Endothelial cell of umbilical vein (primary cell): ENCODE results near the gene ETV6. TPM values are rescaled to one million over a fixed set of nuclear protein-coding genes. Genes with fewer than 3 reads are reported as not detected.

ENCODE experiments used
- BruUV-seq: library from RNA; stranded (reverse); fragments of 400-500 nt; replicated peaks from 2 replicates; lab custom pipeline; 2021; lab: Mats Ljungman, UMichigan
- CTCF ChIA-PET: fragments of 300-600, 350-600 bp; sonication (Branson Sonifier 250); formaldehyde crosslinking; loops from one replicate; lab custom pipeline; 2021; ENCODE audit warnings: antibody characterized with exemption, inconsistent platforms; lab: Charles Lee
- POLR2A ChIA-PET: fragments of 300-600, 350-600 bp; sonication (Branson Sonifier 250); formaldehyde crosslinking; loops from one replicate; lab custom pipeline; 2021; ENCODE audit warnings: antibody characterized with exemption, inconsistent platforms; lab: Charles Lee
- DNase-seq: peaks from one replicate; pipeline ENCODE4 v3.0.0-alpha.2; 2011; ENCODE audit warnings: low read depth, low spot score
- FAIRE-seq: peaks from 2 replicates; lab custom pipeline; 2011; peaks lifted over from hg19 to GRCh38; lab: Jason Lieb, UNC
- H2AFZ ChIP-seq: 2 replicates; pipeline ENCODE4 v1.6.0; 2012; ENCODE audit warnings: low read depth, low read length, control low read depth, inconsistent platforms
- H3K27ac ChIP-seq: 2 replicates; pipeline ENCODE4 v1.5.1; 2011; ENCODE audit warnings: low read depth, mild to moderate bottlenecking, control low read depth, low read length, moderate library complexity; ENCODE audit not compliant: insufficient read depth
- H3K27me3 ChIP-seq, 2 experiments: 2 replicates each; pipeline versions ENCODE4 v1.6.0 to v1.6.1; 2011; ENCODE audit warnings: low read length in 2 of 2, mixed read lengths in 1 of 2; ENCODE audit not compliant: control insufficient read depth in 2 of 2, insufficient read depth in 2 of 2
- H3K36me3 ChIP-seq, 2 experiments: 2 replicates in 1 of 2; 3 replicates in 1 of 2; pipeline ENCODE4 v1.5.1; 2011; ENCODE audit warnings: low read length in 2 of 2, mild to moderate bottlenecking in 1 of 2, moderate library complexity in 1 of 2; ENCODE audit not compliant: control insufficient read depth in 2 of 2, insufficient read depth in 2 of 2; ENCODE audit errors: extremely low read depth in 1 of 2
- H3K4me1 ChIP-seq: 3 replicates; pipeline ENCODE4 v1.5.1; 2011; ENCODE audit warnings: mild to moderate bottlenecking, low read length; ENCODE audit not compliant: control insufficient read depth, insufficient read depth; ENCODE audit errors: extremely low read depth
- H3K4me2 ChIP-seq: 2 replicates; pipeline ENCODE4 v1.6.1; 2011; ENCODE audit warnings: low read length, control low read depth, mixed read lengths; ENCODE audit not compliant: insufficient read depth
- H3K4me3 ChIP-seq, 3 experiments: fragments of 200-600 bp in 1 of 3; sonication (generic), shearing (Covaris generic) in 1 of 3; replicated peaks in 1 of 3; 2 replicates each; pipeline ENCODE4 v1.5.1; 2011 to 2016; ENCODE audit warnings: control low read depth in 3 of 3, low read length in 3 of 3, mild to moderate bottlenecking in 2 of 3, inconsistent platforms in 1 of 3, low read depth in 1 of 3, moderate library complexity in 1 of 3; ENCODE audit not compliant: insufficient read depth in 1 of 3
- H3K79me2 ChIP-seq: 2 replicates; pipeline ENCODE4 v1.6.0; 2012; ENCODE audit warnings: low read length, inconsistent platforms; ENCODE audit not compliant: control insufficient read depth, insufficient read depth
- H3K9ac ChIP-seq: replicated peaks from 2 replicates; pipeline ENCODE3; 2011; ENCODE audit warnings: low read length, control low read depth; ENCODE audit not compliant: insufficient read depth; ENCODE audit errors: extremely low read depth
- H3K9me1 ChIP-seq: replicated peaks from 3 replicates; pipeline ENCODE4 v1.6.0; 2011; ENCODE audit warnings: mild to moderate bottlenecking, low read length; ENCODE audit not compliant: control insufficient read depth, insufficient read depth; ENCODE audit errors: extremely low read depth
- H3K9me3 ChIP-seq: replicated peaks from 2 replicates; pipeline ENCODE4 v1.5.1; 2012; ENCODE audit warnings: low read length, inconsistent platforms; ENCODE audit not compliant: control insufficient read depth, insufficient read depth
- H4K20me1 ChIP-seq: replicated peaks from 2 replicates; pipeline ENCODE3; 2011; ENCODE audit warnings: mild to moderate bottlenecking, low read length; ENCODE audit not compliant: control insufficient read depth, insufficient read depth; ENCODE audit errors: extremely low read depth
- EZH2 ChIP-seq: IDR thresholded peaks from 2 replicates; pipeline ENCODE4 v1.6.1; 2012; ENCODE audit warnings: borderline replicate concordance, low read depth, mild to moderate bottlenecking, moderate library complexity, low read length, inconsistent platforms; ENCODE audit not compliant: severe bottlenecking
- FOS ChIP-seq: IDR thresholded peaks from 2 replicates; pipeline ENCODE4 v1.6.1; 2011; ENCODE audit warnings: mild to moderate bottlenecking, low read length, moderate library complexity, borderline replicate concordance; ENCODE audit not compliant: insufficient read depth
- GATA2 ChIP-seq: IDR thresholded peaks from 2 replicates; pipeline ENCODE4 v1.7.0; 2011; ENCODE audit warnings: low read depth, mild to moderate bottlenecking, moderate library complexity, mixed read lengths, low read length; ENCODE audit not compliant: insufficient read length, insufficient read depth
- JUN ChIP-seq: IDR thresholded peaks from 2 replicates; pipeline ENCODE4 v1.6.1; 2011; ENCODE audit warnings: borderline replicate concordance, low read depth; ENCODE audit not compliant: insufficient read length, insufficient read depth
- MYC ChIP-seq: IDR thresholded peaks from one replicate; pipeline ENCODE4 v1.6.1; 2011; ENCODE audit warnings: mild to moderate bottlenecking, low read depth, low read length
- POLR2A ChIP-seq: IDR thresholded peaks from 2 replicates; pipeline ENCODE4 v1.6.1; 2012; ENCODE audit warnings: low read depth, mild to moderate bottlenecking, control low read depth, low read length
- POLR2AphosphoS5 ChIP-seq: IDR thresholded peaks from 2 replicates; pipeline ENCODE4 v1.6.1; 2012; ENCODE audit warnings: low read depth, mild to moderate bottlenecking, control low read depth, low read length, moderate library complexity; ENCODE audit not compliant: insufficient read depth
- dilution Hi-C: fragments of 300-500 bp; cut with MboI; formaldehyde crosslinking; loops from one replicate; pipeline ENCODE4 v1.15.0; 2019; ENCODE audit warnings: low sequenced_read_pairs; ENCODE audit not compliant: extremely low pct_ligation_motif_present
- intact Hi-C: fragments of 100-400 bp; cut with micrococcal nuclease; formaldehyde crosslinking; loops from one replicate; pipeline ENCODE4 v1.10.0; 2022
- polyA plus RNA-seq, 4 experiments: library from polyadenylated mRNA; depleted of rRNA in 3 of 4; stranded (reverse) in 3 of 4; unstranded in 1 of 4; fragments of >200 nt; gene quantifications; 2 replicates each; pipeline versions ENCODE4 v1.2.1 to v1.2.3, GENCODE V29; 2011 to 2012; ENCODE audit warnings: missing spikeins in 1 of 4
- total RNA-seq: library from RNA; stranded (reverse); gene quantifications from 2 replicates; pipeline ENCODE4 v1.2.3, GENCODE V29; 2021
- TF ChIP-seq, protein P1 (sequence below), 2 donors: IDR thresholded peaks; 1 replicate in 1 of 2; 2 replicates in 1 of 2; pipeline ENCODE4 v1.5.1; 2011; ENCODE audit warnings: low read length in 2 of 2, mild to moderate bottlenecking in 2 of 2, moderate library complexity in 2 of 2, control low read depth in 1 of 2, inconsistent platforms in 1 of 2, low read depth in 1 of 2; ENCODE audit not compliant: insufficient read depth in 1 of 2; ENCODE audit errors: extremely low read depth in 1 of 2
- TF ChIP-seq, protein P2 (sequence below): IDR thresholded peaks from 2 replicates; pipeline ENCODE4 v1.6.1; 2011; ENCODE audit not compliant: insufficient read depth, insufficient read length

Gene ETV6
- total and polyA plus RNA-seq, 2 donors (not counting 3 experiments of a cell fraction or from before 2014, with no cell fraction given), result 15.9 to 57.1 TPM

DNA sequence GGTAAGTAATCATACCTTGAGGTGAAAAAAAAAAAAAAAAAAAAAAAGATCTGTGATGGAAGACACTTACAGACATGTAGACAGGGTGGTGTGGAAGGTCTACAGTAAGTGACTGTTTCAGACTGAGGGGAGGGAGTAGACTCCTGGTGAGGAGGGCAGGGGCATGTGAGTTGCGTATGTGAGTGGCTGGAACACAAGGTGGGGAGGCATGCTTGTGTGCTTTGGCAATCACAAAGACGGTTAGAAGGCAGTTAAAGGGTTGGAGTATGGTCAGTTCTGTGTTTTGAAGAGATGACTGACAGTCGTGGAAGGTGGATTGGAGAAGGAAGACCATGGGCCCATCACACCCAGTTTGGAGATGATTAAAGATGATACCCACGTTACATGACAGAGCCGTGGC lies 65.2 kb downstream of the ETV6 start:
- TF ChIP-seq, protein P1, sequence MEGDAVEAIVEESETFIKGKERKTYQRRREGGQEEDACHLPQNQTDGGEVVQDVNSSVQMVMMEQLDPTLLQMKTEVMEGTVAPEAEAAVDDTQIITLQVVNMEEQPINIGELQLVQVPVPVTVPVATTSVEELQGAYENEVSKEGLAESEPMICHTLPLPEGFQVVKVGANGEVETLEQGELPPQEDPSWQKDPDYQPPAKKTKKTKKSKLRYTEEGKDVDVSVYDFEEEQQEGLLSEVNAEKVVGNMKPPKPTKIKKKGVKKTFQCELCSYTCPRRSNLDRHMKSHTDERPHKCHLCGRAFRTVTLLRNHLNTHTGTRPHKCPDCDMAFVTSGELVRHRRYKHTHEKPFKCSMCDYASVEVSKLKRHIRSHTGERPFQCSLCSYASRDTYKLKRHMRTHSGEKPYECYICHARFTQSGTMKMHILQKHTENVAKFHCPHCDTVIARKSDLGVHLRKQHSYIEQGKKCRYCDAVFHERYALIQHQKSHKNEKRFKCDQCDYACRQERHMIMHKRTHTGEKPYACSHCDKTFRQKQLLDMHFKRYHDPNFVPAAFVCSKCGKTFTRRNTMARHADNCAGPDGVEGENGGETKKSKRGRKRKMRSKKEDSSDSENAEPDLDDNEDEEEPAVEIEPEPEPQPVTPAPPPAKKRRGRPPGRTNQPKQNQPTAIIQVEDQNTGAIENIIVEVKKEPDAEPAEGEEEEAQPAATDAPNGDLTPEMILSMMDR (IDR thresholded peaks at IDR 0.05; ENCODE audit: extremely low read depth in 1 of 2, insufficient read depth in 1 of 2, low read depth in 1 of 2, low read length in 2 of 2), result no peak
- TF ChIP-seq JUN, result no peak
- TF ChIP-seq, protein P2, sequence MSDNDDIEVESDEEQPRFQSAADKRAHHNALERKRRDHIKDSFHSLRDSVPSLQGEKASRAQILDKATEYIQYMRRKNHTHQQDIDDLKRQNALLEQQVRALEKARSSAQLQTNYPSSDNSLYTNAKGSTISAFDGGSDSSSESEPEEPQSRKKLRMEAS, result no peak
- no peak for TF ChIP-seq POLR2A
- TF ChIP-seq POLR2AphosphoS5, result no peak
- no peak for TF ChIP-seq MYC
- no peak for TF ChIP-seq GATA2
- no peak for TF ChIP-seq EZH2
- no peak for TF ChIP-seq FOS
- Histone ChIP-seq H3K27ac (no peak overlapping the region), H3K79me2 (peaks cover 53% of the 10 kb centered on the region), H3K4me1 (peaks cover 33% of the 10 kb centered on the region), H3K9me1 (no peaks in the 10 kb centered on the region), H3K4me2 (no peak overlapping the region), H3K27me3 (no peaks in the 10 kb centered on the region), H2AFZ (no peak overlapping the region), H3K36me3 (peaks cover 0 to 6% of the 10 kb centered on the region in 2 experiments), H4K20me1 (no peaks in the 10 kb centered on the region), H3K4me3 (no peak overlapping the region), H3K9ac (no peak overlapping the region), H3K9me3 (no peaks in the 10 kb centered on the region)
- dilution Hi-C loops, result no loop called here
- intact Hi-C loops, result loop anchor here (5.0 kb wide), 3 partner anchors 98 to 148 kb away; no protein-coding TSS in a partner anchor
- ChIA-PET CTCF (interaction anchor here (0.7 kb wide), 1 partner anchor 10 kb away, joined by 3 read pairs; no protein-coding TSS in a partner anchor), POLR2A (no interaction called here)
- BruUV-seq, result no TSS peak
- no peak for FAIRE-seq
- no peak for DNase-seq
